ENCODE data around the gene ADAMTS2. TPM values are rescaled to one million over a fixed set of nuclear protein-coding genes. Genes with fewer than 3 reads are reported as not detected.

The ADAMTS2 gene
- total RNA-seq, 1 experiment from 2014 or later, result not detected

DNA sequence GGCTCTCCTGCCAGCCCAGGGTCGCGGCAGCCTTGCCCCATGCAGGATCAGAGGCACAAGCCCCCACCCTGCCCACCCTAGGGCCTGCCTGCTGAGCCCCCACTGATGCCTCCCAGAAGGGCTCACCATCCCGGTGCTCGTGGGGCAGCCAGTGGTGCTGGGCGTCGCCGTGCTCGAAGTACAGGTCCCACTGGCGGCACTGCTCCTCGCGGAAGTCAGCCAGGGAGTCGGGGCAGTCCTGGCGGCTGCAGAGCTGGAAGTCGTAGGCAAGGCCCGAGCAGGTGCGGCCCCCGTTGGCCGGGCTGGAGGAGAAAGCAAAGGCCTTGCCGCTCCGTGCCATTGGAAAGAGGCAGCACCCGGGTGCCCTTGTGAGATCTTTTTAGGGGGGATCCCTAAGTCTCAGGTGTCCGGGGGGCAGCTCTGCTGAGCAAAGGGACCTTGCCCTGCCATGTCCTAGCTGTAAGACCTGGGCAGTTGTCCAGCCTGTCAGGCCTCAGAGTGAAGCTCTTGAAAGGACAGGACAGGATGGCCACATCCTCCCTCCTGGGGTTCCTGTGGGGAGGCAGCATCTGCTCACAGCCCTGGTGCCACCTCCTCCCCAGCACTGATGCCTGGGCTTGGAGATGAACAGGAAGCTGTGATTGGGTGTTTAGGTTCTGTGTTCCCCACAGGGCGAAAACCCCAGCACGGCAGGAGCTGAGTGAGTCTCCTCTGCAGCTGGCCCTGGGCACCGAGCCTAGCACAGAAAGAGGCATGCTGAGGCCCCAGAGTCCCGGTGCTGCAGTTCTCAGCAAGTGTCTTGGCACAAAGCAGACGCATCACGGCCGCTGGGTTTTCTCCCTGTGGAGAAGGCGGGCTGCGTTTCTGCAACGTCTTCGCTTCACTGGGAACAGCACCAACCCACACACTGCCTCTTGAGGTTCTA is 207.4 kb downstream of the ADAMTS2 start:
- TF ChIP-seq EZH2 (IDR thresholded peaks at IDR 0.05; ENCODE audit: low read length, unreplicated experiment) (no peak), EZH2phosphoT487 (IDR thresholded peaks at IDR 0.05; ENCODE audit: borderline replicate concordance, low read length) (no peak)
- no peak for ATAC-seq
- CTCF ChIA-PET, result no interaction called here

DNA sequence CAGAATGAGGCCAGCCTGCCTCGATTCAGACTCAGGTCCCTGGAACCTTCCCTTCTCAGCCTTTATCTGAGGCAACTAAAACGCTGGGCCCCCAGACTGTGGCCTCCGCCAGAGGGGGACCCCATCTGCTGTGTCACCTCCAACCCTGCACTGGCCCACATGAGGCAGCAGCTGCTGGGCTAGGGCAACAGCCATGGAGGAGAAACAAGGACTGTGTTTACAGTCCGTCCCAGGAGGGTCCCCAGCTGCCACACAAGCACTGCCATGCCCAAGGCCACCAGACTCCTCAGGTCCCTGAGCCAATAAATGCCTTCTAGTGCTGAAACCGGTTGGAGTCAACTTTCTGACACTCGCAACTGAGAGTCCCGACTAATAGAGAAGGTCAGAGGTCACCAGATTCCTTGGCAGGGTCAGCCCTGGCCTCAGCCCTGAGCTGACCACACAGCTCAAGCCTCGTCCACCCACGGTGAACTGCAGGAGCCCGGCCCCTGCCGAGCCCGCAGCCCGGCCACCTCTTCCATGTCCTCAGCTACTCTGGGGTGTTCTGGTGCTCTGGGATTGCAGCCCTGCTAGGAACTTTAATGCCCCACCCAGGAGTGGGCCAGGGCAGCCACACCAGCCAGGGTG is 208.1 kb downstream of the ADAMTS2 start:
- Histone ChIP-seq H3K9me3 (ENCODE audit: low read length) (no peaks in the 10 kb centered on the region), H3K9ac (ENCODE audit: low read length) (no peak overlapping the region), H3K4me3 (ENCODE audit: low read length) (no peak overlapping the region), H3F3A (ENCODE audit: low read length, unreplicated experiment) (no peaks in the 10 kb centered on the region), H3K4me1 (ENCODE audit: insufficient read depth, low read length) (no peaks in the 10 kb centered on the region), H3K36me3 (ENCODE audit: low read depth, low read length) (no peaks in the 10 kb centered on the region), H3K9me2 (replicated peaks; ENCODE audit: low read length) (no peaks in the 10 kb centered on the region), H3K79me2 (ENCODE audit: low read length) (no peaks in the 10 kb centered on the region), H4K20me1 (ENCODE audit: low read length) (no peaks in the 10 kb centered on the region), H3K27ac (ENCODE audit: low read length) (no peak overlapping the region), H3K4me2 (ENCODE audit: low read length) (no peak overlapping the region), H3K27me3 (ENCODE audit: low read length) (no peaks in the 10 kb centered on the region), H2AFZ (ENCODE audit: low read length) (no peak overlapping the region)
- DNase-seq (no peak), ATAC-seq (no peak)
- ChIA-PET CTCF (no interaction called here), POLR2A (ENCODE audit: unreplicated experiment) (no interaction called here)
- intact Hi-C loops (cut with micrococcal nuclease), result no loop called here
- no TSS peak for BruUV-seq (replicated peaks)
- TF ChIP-seq, protein P1, sequence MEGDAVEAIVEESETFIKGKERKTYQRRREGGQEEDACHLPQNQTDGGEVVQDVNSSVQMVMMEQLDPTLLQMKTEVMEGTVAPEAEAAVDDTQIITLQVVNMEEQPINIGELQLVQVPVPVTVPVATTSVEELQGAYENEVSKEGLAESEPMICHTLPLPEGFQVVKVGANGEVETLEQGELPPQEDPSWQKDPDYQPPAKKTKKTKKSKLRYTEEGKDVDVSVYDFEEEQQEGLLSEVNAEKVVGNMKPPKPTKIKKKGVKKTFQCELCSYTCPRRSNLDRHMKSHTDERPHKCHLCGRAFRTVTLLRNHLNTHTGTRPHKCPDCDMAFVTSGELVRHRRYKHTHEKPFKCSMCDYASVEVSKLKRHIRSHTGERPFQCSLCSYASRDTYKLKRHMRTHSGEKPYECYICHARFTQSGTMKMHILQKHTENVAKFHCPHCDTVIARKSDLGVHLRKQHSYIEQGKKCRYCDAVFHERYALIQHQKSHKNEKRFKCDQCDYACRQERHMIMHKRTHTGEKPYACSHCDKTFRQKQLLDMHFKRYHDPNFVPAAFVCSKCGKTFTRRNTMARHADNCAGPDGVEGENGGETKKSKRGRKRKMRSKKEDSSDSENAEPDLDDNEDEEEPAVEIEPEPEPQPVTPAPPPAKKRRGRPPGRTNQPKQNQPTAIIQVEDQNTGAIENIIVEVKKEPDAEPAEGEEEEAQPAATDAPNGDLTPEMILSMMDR (conservative IDR thresholded peaks at IDR 0.05; ENCODE audit: low read depth, low read length), result no peak

More for the DNA sequence above, 207.4 kb downstream of the ADAMTS2 start:
- Histone ChIP-seq H3K9me2 (replicated peaks; ENCODE audit: low read length) (no peaks in the 10 kb centered on the region), H2AFZ (ENCODE audit: low read length) (no peak overlapping the region), H4K20me1 (ENCODE audit: low read length) (no peaks in the 10 kb centered on the region), H3K4me1 (ENCODE audit: insufficient read depth, low read length) (no peaks in the 10 kb centered on the region), H3F3A (ENCODE audit: low read length, unreplicated experiment) (no peaks in the 10 kb centered on the region), H3K9me3 (ENCODE audit: low read length) (no peaks in the 10 kb centered on the region), H3K9ac (ENCODE audit: low read length) (no peak overlapping the region), H3K4me3 (ENCODE audit: low read length) (no peak overlapping the region), H3K36me3 (ENCODE audit: low read depth, low read length) (no peaks in the 10 kb centered on the region), H3K79me2 (ENCODE audit: low read length) (no peaks in the 10 kb centered on the region), H3K27me3 (ENCODE audit: low read length) (no peaks in the 10 kb centered on the region), H3K27ac (ENCODE audit: low read length) (no peak overlapping the region), H3K4me2 (ENCODE audit: low read length) (no peak overlapping the region)
- intact Hi-C loops (cut with micrococcal nuclease), result no loop called here
- DNase-seq, result no peak
- BruUV-seq (replicated peaks), result no TSS peak
- POLR2A ChIA-PET (ENCODE audit: unreplicated experiment), result no interaction called here

DNA sequence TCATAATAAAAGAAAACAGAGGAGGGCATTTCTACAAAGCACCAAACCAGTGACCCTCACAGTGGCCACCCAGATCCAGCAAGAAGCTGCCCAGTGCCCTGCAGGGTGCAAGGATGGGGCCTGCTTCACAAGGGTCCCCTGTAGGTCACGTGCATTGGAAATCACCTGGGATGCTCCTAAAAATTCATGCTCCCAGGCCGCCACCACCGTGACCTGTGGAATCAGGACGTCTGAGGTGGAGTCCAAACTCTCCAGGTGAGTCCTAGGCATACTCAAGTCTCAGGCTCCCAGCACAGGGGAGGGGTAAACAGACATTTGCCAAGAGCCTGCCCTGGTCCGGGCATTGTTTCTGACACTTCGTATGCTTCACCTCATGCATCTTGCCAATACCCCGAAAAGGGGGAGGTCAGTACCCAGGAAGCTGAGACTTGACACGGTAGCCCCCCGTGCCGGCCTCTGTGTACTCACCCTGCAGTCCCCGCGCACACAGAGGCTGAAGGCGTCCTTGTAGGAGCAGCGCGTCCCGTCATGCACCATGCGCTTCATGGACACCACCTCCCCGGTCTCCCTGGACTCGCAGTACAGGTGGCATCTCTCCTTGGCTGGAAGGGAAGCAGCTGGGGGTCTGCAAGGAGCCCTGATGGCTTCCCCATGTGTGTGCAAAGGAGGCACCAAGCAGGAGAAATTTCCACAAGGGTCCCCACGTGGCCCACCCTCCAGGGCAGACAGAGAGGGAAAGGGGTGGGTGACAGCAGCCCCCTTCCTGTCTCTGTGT is 209.6 kb downstream of the ADAMTS2 start:
- POLR2A ChIA-PET (ENCODE audit: unreplicated experiment), result no interaction called here
- Histone ChIP-seq H3K36me3 (ENCODE audit: low read depth, low read length) (no peaks in the 10 kb centered on the region), H3K4me3 (ENCODE audit: low read length) (no peak overlapping the region), H3K27ac (ENCODE audit: low read length) (no peak overlapping the region), H4K20me1 (ENCODE audit: low read length) (no peaks in the 10 kb centered on the region), H3F3A (ENCODE audit: low read length, unreplicated experiment) (no peaks in the 10 kb centered on the region), H3K9me3 (ENCODE audit: low read length) (no peaks in the 10 kb centered on the region), H3K9me2 (replicated peaks; ENCODE audit: low read length) (no peaks in the 10 kb centered on the region), H2AFZ (ENCODE audit: low read length) (no peak overlapping the region), H3K79me2 (ENCODE audit: low read length) (no peaks in the 10 kb centered on the region), H3K9ac (ENCODE audit: low read length) (no peak overlapping the region), H3K4me1 (ENCODE audit: insufficient read depth, low read length) (no peaks in the 10 kb centered on the region), H3K4me2 (ENCODE audit: low read length) (no peak overlapping the region), H3K27me3 (ENCODE audit: low read length) (no peaks in the 10 kb centered on the region)
- no peak for DNase-seq
- no TSS peak for BruUV-seq (replicated peaks)
- no peak for ATAC-seq
- CTCF ChIA-PET, result no interaction called here
- TF ChIP-seq, protein P1 (conservative IDR thresholded peaks at IDR 0.05; ENCODE audit: low read depth, low read length), result no peak
- TF ChIP-seq EZH2phosphoT487 (IDR thresholded peaks at IDR 0.05; ENCODE audit: borderline replicate concordance, low read length) (no peak), EZH2 (IDR thresholded peaks at IDR 0.05; ENCODE audit: low read length, unreplicated experiment) (no peak)
- intact Hi-C loops (cut with micrococcal nuclease), result no loop called here
